ENCODE measurements around the gene SLC6A3. TPM values are rescaled to one million over a fixed set of nuclear protein-coding genes. Genes with fewer than 3 reads are reported as not detected.

Gene SLC6A3
- total RNA-seq, 1 donor from 2014 or later: 0.10 TPM

DNA sequence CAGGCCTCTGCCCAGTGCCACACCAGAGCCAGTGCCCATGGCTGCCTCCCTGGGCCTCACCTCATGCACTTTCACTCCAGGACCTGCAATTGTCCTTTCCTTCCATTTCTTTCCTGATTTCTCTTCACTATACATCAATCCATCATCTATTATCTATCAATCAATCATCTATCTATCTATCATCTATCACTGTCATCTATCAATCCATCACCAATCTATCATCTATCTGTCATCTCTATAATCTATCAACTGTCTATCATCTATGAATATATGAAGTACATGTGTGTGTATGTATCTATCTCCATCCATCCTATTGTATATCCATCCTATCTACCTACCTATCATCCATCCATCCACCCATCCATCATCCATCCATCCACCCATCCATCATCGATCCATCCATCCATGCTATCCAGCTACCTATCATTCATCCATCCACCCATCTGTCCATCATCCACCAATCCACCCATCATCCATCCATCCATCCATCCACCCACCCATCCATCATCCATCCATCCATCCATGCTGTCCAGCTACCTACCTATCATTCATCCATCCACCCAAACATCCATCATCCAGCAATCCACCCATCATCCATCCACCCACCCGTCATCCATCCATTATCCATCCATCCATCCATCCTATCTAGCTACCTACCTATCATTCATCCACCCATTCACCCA, 26.9 kb downstream of the SLC6A3 start:
- TF ChIP-seq, protein P1, sequence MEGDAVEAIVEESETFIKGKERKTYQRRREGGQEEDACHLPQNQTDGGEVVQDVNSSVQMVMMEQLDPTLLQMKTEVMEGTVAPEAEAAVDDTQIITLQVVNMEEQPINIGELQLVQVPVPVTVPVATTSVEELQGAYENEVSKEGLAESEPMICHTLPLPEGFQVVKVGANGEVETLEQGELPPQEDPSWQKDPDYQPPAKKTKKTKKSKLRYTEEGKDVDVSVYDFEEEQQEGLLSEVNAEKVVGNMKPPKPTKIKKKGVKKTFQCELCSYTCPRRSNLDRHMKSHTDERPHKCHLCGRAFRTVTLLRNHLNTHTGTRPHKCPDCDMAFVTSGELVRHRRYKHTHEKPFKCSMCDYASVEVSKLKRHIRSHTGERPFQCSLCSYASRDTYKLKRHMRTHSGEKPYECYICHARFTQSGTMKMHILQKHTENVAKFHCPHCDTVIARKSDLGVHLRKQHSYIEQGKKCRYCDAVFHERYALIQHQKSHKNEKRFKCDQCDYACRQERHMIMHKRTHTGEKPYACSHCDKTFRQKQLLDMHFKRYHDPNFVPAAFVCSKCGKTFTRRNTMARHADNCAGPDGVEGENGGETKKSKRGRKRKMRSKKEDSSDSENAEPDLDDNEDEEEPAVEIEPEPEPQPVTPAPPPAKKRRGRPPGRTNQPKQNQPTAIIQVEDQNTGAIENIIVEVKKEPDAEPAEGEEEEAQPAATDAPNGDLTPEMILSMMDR (IDR thresholded peaks at IDR 0.05; ENCODE audit: unreplicated experiment): no peak
- Mint-ChIP-seq H3K4me3 (ENCODE audit: unreplicated experiment) (peak overlapping the region; percentile 3), H3K27ac (ENCODE audit: unreplicated experiment) (peak overlapping the region; percentile 58), H3K9me3 (ENCODE audit: unreplicated experiment) (peaks cover 11% of the 10 kb centered on the region), H3K27me3 (ENCODE audit: unreplicated experiment) (peaks cover 36% of the 10 kb centered on the region), H3K4me1 (ENCODE audit: unreplicated experiment) (peaks cover 2% of the 10 kb centered on the region), H3K36me3 (ENCODE audit: low read depth, unreplicated experiment) (peaks cover 9% of the 10 kb centered on the region)
- no peak for DNase-seq (ENCODE audit: low spot score)

DNA sequence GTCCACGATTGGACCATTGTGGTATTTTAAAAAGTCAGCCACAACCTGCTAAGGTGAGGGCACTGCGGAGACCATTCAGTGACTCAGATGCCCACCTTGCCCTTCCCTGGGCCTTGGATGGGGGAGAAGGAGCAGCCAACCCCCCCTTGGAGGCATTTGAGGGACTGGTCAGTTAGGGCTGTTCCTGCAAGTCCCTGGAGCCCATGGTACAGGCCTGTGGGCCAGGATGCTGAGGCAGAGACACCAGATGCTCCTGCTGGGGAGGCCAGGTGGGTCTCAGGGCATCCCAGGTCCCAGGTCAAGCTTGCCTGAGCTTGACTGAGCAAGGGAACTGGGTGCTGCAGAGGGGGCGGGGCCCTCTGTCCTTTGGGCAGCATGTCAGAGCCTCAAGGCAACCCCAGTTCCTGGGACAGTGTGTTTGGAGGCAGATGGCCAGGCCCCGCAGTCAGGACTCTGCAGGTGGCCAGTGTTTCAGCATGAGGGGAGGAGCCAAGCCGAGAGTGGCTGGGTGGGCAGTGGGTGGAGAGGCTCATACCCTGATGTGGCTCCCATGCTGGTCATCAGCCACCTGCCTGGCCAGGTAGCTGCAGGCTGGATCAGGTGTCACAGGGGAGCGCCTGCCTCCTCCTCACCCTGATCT, 27.5 kb downstream of the SLC6A3 start:
- H3K27me3 Mint-ChIP-seq (ENCODE audit: unreplicated experiment): peaks cover 36% of the 10 kb centered on the region
- no peak for DNase-seq (ENCODE audit: low spot score)
- H3K4me3 Mint-ChIP-seq (ENCODE audit: unreplicated experiment): no peak overlapping the region
- H3K9me3 Mint-ChIP-seq (ENCODE audit: unreplicated experiment): peaks cover 11% of the 10 kb centered on the region
- peaks cover 9% of the 10 kb centered on the region for H3K36me3 Mint-ChIP-seq (ENCODE audit: low read depth, unreplicated experiment)
- H3K4me1 Mint-ChIP-seq (ENCODE audit: unreplicated experiment): peaks cover 2% of the 10 kb centered on the region
- no peak overlapping the region for H3K27ac Mint-ChIP-seq (ENCODE audit: unreplicated experiment)
- TF ChIP-seq, protein P1 (IDR thresholded peaks at IDR 0.05; ENCODE audit: unreplicated experiment): no peak

DNA sequence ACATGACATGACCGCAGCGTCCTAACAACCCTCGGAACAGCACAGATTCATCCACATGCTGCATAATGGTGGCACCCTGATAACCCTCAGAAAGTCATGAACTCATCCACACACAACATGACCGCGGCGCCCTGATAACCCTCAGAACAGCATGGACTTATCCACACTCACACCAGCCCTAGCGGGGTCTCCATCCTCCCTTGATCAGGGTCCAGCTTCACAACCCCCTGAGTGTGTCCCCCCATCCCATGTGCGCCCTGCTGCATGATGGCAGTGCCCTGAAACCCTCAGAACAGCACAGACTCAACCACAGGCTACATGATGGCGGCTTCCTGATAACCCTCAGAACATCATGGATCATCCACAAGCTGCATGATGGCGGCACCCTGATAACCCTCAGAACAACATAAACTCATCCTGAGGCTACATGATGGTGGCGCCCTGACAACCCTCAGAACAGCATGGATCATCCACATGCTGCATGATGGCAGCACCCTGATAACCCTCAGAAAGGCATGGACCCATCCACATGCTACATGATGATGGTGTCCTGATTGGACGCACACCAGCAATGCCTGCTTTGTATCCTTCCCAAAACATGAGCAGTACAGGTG, 28.3 kb downstream of the SLC6A3 start:
- Mint-ChIP-seq H3K27ac (ENCODE audit: unreplicated experiment) (no peak overlapping the region), H3K27me3 (ENCODE audit: unreplicated experiment) (peaks cover 38% of the 10 kb centered on the region), H3K36me3 (ENCODE audit: low read depth, unreplicated experiment) (peaks cover 9% of the 10 kb centered on the region), H3K9me3 (ENCODE audit: unreplicated experiment) (peaks cover 11% of the 10 kb centered on the region), H3K4me3 (ENCODE audit: unreplicated experiment) (no peak overlapping the region), H3K4me1 (ENCODE audit: unreplicated experiment) (peaks cover 2% of the 10 kb centered on the region)
- no peak for DNase-seq (ENCODE audit: low spot score)
- TF ChIP-seq, protein P1 (IDR thresholded peaks at IDR 0.05; ENCODE audit: unreplicated experiment): no peak

DNA sequence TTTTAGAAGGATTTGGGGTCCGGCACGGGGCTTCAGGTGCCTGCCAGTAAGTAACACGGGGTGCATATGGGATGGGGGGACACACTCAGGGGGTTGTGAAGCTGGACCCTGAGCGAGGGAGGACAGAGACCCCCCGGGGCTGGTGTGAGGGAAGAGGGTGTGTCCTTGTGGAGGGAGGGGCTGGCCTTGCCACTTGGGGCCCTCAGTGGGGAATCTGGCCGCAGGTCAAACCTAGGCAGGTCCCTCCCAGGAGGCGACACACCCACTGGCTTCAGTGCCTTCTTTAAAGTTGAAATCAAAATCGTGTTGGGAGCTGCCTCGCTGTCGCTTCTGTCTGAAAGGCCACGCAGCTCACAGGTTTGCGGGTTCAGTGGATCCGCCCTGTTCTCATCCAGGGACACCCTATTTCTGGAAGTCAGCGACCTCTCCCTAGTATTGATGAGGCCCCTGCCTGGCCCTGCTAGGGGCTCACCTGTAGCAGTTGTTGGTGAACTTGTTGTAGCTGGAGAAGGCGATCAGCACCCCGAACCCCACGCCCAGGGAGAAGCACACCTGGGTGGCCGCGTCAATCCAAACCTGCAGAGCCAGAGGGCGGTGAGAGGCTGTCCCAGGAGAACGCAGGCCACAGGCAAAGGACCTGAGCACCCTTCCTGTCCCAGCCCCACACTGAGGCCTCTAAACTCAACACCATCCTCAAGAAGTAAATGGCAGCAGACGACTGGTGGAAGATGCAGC, 29.4 kb downstream of the SLC6A3 start:
- H3K27ac Mint-ChIP-seq (ENCODE audit: unreplicated experiment): no peak overlapping the region
- peaks cover 2% of the 10 kb centered on the region for H3K4me1 Mint-ChIP-seq (ENCODE audit: unreplicated experiment)

More for the DNA sequence above, 29.4 kb downstream of the SLC6A3 start:
- TF ChIP-seq, protein P1 (IDR thresholded peaks at IDR 0.05; ENCODE audit: unreplicated experiment): no peak
- no peak overlapping the region for H3K4me3 Mint-ChIP-seq (ENCODE audit: unreplicated experiment)
- peaks cover 30% of the 10 kb centered on the region for H3K27me3 Mint-ChIP-seq (ENCODE audit: unreplicated experiment)
- no peak for DNase-seq (ENCODE audit: low spot score)
- H3K36me3 Mint-ChIP-seq (ENCODE audit: low read depth, unreplicated experiment): peaks cover 9% of the 10 kb centered on the region
- peaks cover 11% of the 10 kb centered on the region for H3K9me3 Mint-ChIP-seq (ENCODE audit: unreplicated experiment)

Data from endothelial cell (in vitro differentiated cells).